Activated T-cell treated with anti-CD3 and anti-CD28 coated beads, Interleukin-2, amount 50 U/mL, for 4 hours (primary cell): ENCODE data around the gene CHSY1. TPM values are rescaled to one million over a fixed set of nuclear protein-coding genes. Genes with fewer than 3 reads are reported as not detected.
A peak's percentile ranks its signal among the peaks of the same experiment; 100 is the strongest.

Experiments
- ATAC-seq, 2 donors: fragments of 200-7000 bp; cut with Tn5 transposase; one replicate each; pipeline ENCODE4 v1.10.0; 2021
- DNase-seq: peaks from one replicate; pipeline ENCODE4 v3.0.0-alpha.2; 2020
- H3K27me3 Mint-ChIP-seq: one replicate; pipeline ENCODE4 v1.8.0; 2021; ENCODE audit warnings: low read depth, mixed read lengths
- H3K36me3 Mint-ChIP-seq: one replicate; pipeline ENCODE4 v1.8.0; 2022; ENCODE audit warnings: mixed read lengths; ENCODE audit not compliant: insufficient read depth
- H3K4me1 Mint-ChIP-seq: one replicate; pipeline ENCODE4 v1.8.0; 2021; ENCODE audit warnings: low read depth, mixed read lengths
- H3K4me3 Mint-ChIP-seq: one replicate; pipeline ENCODE4 v1.8.0; 2021; ENCODE audit warnings: mild to moderate bottlenecking, moderate library complexity, mixed read lengths
- H3K9me3 Mint-ChIP-seq: one replicate; pipeline ENCODE4 v1.8.0; 2021; ENCODE audit warnings: mixed read lengths
- total RNA-seq, 3 donors: library from RNA; stranded (reverse); gene quantifications; one replicate each; pipeline ENCODE4 v1.2.1, GENCODE V29; 2021

CHSY1 gene
- total RNA-seq, 3 donors from 2014 or later: 79.7 to 94.4 (median 88.0) TPM

DNA sequence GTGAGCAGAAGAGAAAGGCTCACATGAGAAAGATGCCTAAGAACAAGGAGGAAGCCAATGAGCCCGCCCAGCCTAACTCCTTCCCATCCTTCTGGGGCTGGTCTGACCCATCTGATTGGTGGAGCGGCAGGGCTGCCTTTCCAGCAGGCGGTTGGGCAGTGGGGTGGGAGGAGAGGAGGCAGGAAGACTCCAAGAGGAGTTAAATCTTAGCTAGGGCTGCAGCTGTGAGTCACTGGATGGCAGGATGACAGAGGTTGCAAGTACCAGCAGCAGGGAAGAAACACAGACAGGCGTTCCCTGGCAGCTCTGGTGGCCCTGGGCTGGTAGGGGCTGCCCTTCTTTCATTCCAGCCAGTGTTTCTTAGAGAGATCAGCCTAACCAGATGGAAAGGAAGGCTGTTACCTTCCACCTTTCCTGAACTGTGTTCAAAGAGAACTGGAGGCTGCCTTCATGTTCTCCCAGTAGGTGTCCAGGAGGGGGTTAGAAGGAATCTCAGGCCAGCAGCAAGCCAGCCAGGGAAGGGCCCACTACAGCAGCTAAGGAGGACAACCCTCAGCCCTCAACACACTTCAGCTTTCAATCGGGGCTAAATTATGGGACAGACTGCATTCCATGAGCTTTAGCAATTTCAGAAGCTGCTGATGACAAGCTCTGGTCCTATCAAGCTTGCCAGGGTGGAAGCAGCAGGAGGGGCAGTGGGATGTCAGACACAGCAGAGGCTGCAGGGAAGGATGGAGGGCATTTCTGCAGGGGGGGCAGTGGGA lies 50.3 kb downstream of the CHSY1 start:
- no peak overlapping the region for H3K4me3 Mint-ChIP-seq
- DNase-seq (no peak), ATAC-seq (no peak)
- peaks cover 87% of the 10 kb centered on the region for H3K4me1 Mint-ChIP-seq
- no peaks in the 10 kb centered on the region for H3K9me3 Mint-ChIP-seq
- H3K27me3 Mint-ChIP-seq: no peaks in the 10 kb centered on the region
- peaks cover 13% of the 10 kb centered on the region for H3K36me3 Mint-ChIP-seq

DNA sequence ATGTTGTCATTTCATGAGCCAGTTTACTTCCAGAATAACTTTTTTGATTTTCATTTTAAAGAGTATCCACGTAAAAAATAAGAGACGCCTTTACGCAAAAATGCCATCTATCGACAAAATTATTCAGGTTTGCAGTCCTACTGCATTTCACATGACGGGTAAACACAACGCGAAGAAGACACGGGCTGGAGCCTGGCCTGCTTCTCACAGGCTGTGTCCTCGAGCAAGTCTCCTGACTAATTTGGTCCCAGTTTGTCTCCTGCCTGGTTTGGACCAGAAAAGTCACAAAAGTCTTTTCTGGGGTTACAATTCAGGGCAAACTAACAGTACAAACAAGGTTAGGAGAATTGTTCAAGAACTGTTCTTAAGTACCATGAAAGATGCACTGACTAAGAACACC lies 51.7 kb downstream of the CHSY1 start:
- H3K9me3 Mint-ChIP-seq: no peaks in the 10 kb centered on the region
- peaks cover 9% of the 10 kb centered on the region for H3K36me3 Mint-ChIP-seq
- peak overlapping the region; percentile 67 for H3K4me3 Mint-ChIP-seq
- no peaks in the 10 kb centered on the region for H3K27me3 Mint-ChIP-seq
- no peak for ATAC-seq
- DNase-seq: no peak
- peaks cover 78% of the 10 kb centered on the region for H3K4me1 Mint-ChIP-seq

DNA sequence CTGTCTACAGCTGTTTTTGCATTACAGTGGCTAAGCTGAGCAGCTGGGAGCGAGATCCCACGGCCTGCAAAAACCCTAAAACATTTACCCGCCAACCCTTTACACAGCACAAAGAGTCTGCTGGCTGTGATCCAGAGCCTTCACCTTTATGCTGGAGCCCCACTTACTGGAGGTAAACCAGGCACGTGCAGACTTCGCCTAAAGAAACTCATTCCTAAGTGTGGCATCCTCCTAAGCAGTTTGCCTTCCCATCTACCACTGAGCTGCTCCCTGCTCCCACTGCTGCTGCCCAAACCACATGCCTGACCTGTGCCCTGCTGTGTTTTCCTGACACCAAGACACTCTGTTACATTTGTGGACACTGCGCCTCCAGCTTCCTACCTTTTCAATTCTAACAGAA lies 53.0 kb downstream of the CHSY1 start:
- Mint-ChIP-seq H3K27me3 (no peaks in the 10 kb centered on the region), H3K9me3 (no peaks in the 10 kb centered on the region), H3K4me3 (peak overlapping the region; percentile 67), H3K4me1 (peaks cover 81% of the 10 kb centered on the region), H3K36me3 (peaks cover 16% of the 10 kb centered on the region)
- DNase-seq: no peak
- no peak for ATAC-seq

DNA sequence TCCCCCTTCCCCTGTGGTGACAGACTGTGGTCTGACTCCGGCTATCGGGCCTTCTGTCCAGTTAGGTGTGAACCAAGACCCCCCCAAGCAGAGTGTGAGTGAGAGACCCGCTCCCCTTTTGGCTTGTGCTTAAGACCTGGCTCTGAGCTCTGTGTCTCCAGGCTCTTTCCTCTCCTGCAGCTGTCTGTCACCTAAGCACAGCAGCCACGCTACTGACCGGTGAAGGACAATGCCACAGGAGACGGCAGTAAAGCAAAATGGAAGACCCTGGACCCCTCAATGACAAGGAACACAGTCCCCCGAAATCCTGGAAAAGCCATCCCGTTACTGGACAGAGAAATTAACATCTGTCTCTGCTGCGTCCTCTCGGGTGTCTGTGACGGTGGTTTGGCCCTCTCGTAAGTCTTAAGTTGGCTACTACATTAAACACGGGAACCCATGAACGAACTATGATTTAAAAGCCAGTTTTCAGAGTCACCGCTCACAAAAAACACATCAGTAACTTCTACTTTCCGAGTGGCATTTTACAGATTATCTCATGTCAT lies 53.7 kb downstream of the CHSY1 start:
- peaks cover 81% of the 10 kb centered on the region for H3K4me1 Mint-ChIP-seq
- ATAC-seq (no peak), DNase-seq (no peak)
- H3K4me3 Mint-ChIP-seq: no peak overlapping the region
- H3K27me3 Mint-ChIP-seq: no peaks in the 10 kb centered on the region
- peaks cover 16% of the 10 kb centered on the region for H3K36me3 Mint-ChIP-seq
- H3K9me3 Mint-ChIP-seq: no peaks in the 10 kb centered on the region

DNA sequence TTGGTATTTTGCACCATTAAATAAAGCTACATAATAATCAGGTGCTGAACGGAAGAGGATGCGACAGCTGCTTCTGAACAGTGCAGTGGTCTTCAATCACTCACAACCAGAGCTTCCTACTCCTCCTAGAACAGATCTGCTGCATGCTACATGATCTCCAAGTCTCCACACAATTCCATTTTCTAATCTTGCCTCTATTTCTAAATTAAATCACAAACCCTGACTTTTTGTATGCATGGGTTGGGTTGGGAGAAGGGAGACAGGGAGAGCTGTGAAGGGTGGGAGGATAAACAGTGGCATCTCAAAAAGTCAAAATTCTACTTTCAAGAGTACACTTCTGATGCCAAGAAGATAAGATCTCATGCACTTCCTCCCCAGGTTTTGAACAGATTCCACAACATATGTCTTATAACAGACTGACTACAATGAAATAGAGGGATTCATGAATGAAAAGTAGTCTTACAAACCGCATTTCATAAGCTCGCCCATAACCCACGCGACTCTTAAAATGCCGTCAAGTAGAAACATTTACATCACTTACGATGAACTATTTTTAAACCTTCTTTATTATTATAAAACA lies 57.2 kb downstream of the CHSY1 start:
- Mint-ChIP-seq H3K36me3 (peaks cover 33% of the 10 kb centered on the region), H3K4me3 (peak overlapping the region; percentile 66), H3K9me3 (no peaks in the 10 kb centered on the region), H3K4me1 (peaks cover 84% of the 10 kb centered on the region), H3K27me3 (no peaks in the 10 kb centered on the region)
- ATAC-seq (no peak), DNase-seq (no peak)

DNA sequence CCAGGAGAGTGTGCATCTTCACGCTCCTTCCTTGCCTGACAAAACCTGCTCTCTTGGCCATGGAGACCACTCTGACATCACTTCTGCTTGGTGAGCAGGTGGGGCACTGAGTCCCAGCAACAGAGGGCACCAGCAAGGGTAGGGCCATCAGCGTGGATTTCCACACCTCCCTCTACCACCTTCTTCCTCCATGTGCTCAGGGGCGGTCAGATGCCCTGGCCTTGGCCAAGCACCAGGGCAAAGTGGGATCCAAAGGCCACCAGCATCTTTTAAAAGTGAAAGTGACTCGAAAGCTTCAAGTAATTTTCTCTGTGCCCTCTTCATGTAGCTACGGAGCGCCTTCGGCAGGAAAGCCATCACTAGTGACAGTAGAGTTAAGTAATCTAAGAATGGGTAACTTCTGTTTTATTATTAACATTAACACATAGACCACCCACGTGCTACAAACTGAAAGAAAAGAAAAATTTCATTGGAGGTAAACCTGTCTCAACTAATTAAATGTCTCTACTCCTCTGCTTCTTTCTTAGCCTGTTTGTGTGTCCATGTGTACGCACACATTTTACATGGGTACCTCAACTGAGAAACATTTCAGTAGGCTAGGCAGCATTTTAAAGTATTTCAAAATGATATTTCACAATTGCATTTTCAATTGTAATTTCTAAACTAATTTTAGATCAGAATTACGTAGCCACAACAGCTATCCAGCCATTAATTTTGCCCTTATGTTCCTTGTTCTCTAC lies 57.9 kb downstream of the CHSY1 start:
- Mint-ChIP-seq H3K4me3 (peak overlapping the region; percentile 66), H3K36me3 (peaks cover 31% of the 10 kb centered on the region), H3K4me1 (peaks cover 84% of the 10 kb centered on the region), H3K27me3 (no peaks in the 10 kb centered on the region), H3K9me3 (no peaks in the 10 kb centered on the region)
- ATAC-seq (no peak), DNase-seq (no peak)

DNA sequence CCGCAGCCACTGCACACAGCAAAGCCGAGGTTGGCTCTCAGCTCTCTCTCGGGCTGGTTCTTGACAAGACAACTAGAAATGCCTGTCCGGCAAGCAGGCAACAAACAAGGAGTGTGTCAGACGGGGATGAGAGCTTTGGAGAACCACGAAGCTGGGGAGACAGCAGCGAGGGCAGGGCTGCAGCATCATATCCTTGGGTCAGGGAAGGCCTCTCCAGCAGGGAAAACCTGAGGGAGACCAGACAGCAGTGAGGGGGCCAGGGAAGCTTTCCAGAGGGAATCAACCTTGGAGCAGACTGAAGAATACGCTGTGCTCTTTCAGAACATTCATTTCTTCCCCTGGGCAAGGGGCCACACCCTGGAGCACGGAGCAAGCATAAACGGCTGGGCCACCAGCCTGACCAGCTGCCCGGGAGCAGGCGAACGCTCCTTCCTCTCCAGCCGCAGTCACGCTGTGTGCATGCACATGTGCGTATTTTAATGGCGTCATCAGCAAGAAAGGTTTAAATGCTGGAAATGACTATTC lies 58.7 kb downstream of the CHSY1 start:
- DNase-seq (no peak), ATAC-seq (no peak)
- peaks cover 35% of the 10 kb centered on the region for H3K36me3 Mint-ChIP-seq
- H3K4me1 Mint-ChIP-seq: peaks cover 84% of the 10 kb centered on the region
- H3K4me3 Mint-ChIP-seq: no peak overlapping the region
- no peaks in the 10 kb centered on the region for H3K9me3 Mint-ChIP-seq
- H3K27me3 Mint-ChIP-seq: no peaks in the 10 kb centered on the region

DNA sequence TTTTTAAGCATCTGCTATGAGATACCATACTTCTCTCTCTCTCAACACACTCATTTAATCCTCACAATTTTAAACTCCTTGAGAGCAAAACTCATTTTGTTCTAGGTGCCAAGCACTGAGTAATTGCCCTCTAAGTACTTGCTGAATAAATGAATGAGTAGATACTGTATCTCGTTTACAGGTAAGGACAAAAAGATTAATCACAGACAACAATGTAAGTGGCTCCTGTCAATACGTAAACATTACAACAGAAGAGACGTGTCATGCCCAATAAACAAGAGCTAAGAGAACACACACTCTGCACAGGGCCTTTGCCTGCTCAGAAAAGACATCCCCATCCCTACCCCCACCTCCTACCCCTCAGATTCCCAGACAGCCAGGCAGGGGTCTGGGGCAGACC lies 59.8 kb downstream of the CHSY1 start:
- Mint-ChIP-seq H3K27me3 (no peaks in the 10 kb centered on the region), H3K36me3 (peaks cover 40% of the 10 kb centered on the region), H3K4me3 (no peak overlapping the region), H3K9me3 (no peaks in the 10 kb centered on the region), H3K4me1 (peaks cover 85% of the 10 kb centered on the region)
- no peak for DNase-seq
- no peak for ATAC-seq

DNA sequence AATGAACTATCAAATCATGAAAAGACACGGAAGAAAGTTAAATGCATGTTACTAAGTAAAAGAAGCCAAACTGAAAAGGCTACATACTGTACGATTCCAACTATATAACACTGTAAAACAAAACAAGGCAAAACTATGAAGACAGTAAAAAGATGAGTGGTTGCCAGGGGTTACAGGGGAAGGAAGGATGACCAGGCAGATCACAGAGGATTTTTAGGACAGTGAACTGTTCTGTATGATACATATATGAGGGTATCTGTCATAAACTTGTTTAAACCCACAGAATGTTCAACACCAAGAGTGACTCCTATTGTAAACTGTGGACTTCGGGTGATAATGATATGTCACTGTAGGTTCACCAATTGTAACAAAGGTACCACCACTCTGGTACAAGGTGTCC lies 60.6 kb downstream of the CHSY1 start:
- Mint-ChIP-seq H3K9me3 (no peaks in the 10 kb centered on the region), H3K4me1 (peaks cover 88% of the 10 kb centered on the region), H3K27me3 (no peaks in the 10 kb centered on the region), H3K4me3 (no peak overlapping the region), H3K36me3 (peaks cover 44% of the 10 kb centered on the region)
- ATAC-seq: peak; percentile 10 to 18
- no peak for DNase-seq

DNA sequence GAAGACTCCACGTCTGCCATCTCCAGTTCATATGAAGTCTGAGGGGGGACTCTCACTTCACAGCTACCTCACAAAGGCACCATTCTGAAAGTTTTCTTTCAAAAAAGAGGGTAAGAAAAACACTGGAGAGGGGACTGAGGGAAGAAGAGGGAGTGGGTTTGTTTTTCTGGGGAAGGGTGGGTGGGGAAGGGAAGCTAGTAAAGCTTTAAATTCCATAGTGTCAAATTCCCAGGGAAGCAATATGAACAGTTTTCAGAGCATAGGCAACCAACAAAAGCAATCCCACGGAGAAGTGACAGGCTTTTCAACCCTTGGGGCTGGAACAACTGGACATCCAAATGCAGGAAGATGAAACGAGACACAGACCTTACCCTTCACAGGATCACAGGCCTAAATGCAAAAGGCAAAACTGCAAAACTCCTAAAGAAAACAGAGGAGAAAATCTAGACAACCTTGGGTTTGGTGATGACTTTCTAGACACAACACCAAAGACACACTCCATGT lies 61.7 kb downstream of the CHSY1 start:
- DNase-seq (no peak), ATAC-seq (no peak)
- Mint-ChIP-seq H3K4me3 (no peak overlapping the region), H3K4me1 (peaks cover 89% of the 10 kb centered on the region), H3K36me3 (peaks cover 47% of the 10 kb centered on the region), H3K27me3 (no peaks in the 10 kb centered on the region), H3K9me3 (no peaks in the 10 kb centered on the region)

DNA sequence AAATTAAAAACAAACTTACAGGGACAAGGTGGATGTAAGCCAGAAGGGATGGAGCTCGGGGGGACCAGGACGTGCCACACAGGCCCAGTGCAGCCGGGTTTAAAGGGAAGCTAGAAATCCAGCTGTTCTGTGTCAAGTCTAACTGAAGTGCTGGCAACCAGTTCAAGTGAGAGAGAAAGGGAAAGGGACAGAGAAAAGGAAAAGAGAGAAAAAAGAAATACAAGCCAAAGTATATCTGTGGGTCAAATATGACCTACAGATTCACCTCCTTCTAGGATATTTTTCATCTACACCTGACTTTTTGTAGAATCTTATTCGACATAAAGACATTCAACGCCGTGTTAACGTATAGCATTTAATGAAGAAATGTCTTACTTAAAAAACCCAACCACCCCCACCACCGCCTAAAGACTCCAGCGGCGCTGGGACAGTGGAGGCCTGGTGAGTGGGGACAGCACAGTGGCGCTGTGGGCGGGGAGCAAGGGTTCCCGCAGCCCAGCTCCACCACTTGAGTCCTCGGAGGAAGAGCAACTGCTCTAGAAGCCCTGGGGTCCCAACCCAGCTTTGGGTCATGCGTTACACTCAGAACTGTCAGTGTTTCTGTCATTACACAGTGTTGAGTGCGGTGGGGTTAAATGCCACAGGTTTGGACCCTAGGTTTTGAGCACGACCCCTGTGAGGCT lies 62.3 kb downstream of the CHSY1 start:
- H3K36me3 Mint-ChIP-seq: peaks cover 47% of the 10 kb centered on the region
- H3K4me1 Mint-ChIP-seq: peaks cover 87% of the 10 kb centered on the region
- H3K4me3 Mint-ChIP-seq: no peak overlapping the region
- no peaks in the 10 kb centered on the region for H3K27me3 Mint-ChIP-seq
- no peaks in the 10 kb centered on the region for H3K9me3 Mint-ChIP-seq
- ATAC-seq (no peak), DNase-seq (no peak)

DNA sequence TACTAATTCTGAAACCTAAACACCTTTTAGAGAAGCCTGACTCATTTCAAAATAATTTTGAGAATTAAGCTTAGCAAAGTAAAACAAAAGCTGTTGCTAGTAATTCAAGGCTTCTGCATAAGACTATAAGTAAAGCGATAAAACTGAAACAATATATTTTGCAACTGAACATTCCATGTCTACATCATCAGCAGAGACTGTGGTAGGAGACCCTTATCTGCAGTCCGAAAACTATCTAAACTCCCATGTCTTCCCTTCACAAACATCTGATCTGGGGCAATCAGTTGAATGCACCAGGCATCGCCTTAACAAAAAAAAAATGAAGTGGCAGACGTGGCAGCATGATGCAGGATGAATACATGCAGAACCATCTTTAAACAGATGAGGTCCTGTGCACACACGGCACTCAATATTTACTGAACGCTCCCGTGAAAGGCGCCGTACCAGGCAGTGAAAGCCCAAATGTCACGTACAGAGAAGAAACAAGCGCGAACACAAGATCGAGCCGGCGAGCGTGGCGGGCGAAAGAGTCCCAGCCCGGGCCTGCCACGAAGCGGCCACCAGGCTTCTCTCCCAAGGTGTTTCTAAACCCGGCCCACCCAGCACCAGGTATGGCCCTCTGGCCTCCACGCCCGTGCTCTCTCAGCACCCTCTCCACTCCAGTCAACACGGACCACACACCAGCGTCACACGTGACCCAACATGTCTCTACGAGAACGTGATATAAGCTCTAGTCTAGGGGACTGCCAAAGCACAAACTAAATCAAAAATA lies 63.0 kb downstream of the CHSY1 start:
- Mint-ChIP-seq H3K9me3 (no peaks in the 10 kb centered on the region), H3K4me1 (peaks cover 85% of the 10 kb centered on the region), H3K36me3 (peaks cover 44% of the 10 kb centered on the region), H3K4me3 (peak overlapping the region; percentile 69), H3K27me3 (no peaks in the 10 kb centered on the region)
- ATAC-seq (peak; percentile 73 to 76), DNase-seq (no peak)

DNA sequence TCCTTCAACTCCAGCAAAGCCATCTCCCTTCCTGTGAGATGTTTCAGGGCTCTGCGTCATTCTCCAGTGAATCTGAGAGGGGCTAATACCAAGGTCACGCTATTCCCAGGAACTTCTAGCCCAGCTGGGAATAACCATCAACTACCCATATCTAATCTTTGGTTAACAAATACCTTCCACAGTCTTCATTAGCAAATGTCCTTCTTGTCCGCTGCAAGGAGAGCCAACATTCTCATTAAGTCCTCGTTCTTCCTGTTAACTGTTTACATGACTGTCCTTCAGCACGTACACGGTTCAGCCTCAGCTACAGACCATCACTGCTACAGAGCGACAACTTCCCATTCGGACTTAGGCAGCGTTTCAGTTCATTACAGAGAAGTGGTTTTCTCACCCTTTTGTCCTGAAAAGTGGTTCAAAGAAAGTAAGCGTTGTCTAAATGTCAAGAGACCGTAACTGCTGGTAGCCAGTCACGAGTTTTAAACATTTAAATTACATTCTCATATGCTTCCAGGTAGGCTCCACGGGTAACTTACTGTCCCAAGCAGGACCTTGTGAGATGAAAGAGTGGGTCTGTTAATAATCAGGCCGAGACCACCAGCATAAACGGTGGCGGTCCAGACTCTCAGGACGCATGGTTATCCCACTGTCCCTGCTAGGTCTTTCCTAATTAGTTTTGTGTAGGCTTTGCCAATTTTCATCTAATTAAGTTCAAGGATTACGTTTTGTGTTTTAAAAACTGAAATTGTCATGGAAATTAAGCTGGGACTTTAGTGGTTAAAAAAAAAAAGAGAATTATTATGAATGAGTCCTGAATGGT lies 63.8 kb downstream of the CHSY1 start:
- Mint-ChIP-seq H3K4me3 (peak overlapping the region; percentile 69), H3K4me1 (peaks cover 85% of the 10 kb centered on the region), H3K9me3 (no peaks in the 10 kb centered on the region), H3K27me3 (no peaks in the 10 kb centered on the region), H3K36me3 (peaks cover 48% of the 10 kb centered on the region)
- ATAC-seq: no peak
- DNase-seq: no peak
